GM19455 (cell line): ENCODE results near the gene CACNA1D.
"Not testable (repeated sequence)": the region's sequence is repeated elsewhere in the genome, so short reads cannot be mapped to it uniquely, and the experiment has no call there.

Experiments used
- ATAC-seq: cut with Tn5 transposase; IDR thresholded peaks from one replicate; pipeline ENCODE4 v1.9.1; 2021; ENCODE audit not compliant: unreplicated experiment

The CACNA1D gene

DNA sequence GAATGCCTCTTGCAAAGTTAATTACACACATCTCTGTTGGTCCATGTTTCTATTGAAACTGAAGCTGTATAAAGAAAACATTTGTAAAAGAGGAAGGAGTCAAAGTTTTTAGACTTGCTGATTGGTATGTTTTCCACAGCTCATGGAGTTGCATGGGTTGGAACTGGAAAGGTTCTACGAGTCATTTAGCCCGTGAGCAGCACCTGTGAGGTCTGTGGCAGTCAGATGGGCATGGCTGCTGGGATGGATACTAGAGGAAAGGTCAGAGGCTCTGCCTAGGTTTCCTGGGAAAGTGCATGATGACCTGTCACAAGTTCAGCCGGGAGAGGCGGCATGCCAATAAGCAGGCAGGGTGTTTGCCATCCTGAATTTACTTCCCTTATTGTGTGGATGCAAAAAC lies 155.4 kb downstream of the CACNA1D start:
- no peak for ATAC-seq

DNA sequence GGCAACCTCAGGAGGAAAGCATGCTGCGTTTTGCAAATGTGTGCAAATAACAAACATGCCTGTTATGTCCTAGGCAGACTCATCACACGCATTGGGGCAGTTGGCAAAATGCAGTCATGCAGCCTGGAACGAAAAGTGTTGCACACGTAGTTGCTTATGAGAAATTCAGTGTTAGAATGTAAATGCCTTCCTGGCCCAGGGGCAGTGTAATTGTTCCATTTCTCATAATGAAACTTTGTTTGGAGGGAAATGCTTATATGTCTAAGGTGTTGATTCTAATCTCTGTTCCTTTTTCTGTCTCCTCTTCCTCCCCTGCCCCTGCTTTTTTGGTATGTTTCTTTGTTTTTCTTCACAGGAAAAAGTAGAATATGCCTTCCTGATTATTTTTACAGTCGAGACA lies 156.0 kb downstream of the CACNA1D start:
- no peak for ATAC-seq

DNA sequence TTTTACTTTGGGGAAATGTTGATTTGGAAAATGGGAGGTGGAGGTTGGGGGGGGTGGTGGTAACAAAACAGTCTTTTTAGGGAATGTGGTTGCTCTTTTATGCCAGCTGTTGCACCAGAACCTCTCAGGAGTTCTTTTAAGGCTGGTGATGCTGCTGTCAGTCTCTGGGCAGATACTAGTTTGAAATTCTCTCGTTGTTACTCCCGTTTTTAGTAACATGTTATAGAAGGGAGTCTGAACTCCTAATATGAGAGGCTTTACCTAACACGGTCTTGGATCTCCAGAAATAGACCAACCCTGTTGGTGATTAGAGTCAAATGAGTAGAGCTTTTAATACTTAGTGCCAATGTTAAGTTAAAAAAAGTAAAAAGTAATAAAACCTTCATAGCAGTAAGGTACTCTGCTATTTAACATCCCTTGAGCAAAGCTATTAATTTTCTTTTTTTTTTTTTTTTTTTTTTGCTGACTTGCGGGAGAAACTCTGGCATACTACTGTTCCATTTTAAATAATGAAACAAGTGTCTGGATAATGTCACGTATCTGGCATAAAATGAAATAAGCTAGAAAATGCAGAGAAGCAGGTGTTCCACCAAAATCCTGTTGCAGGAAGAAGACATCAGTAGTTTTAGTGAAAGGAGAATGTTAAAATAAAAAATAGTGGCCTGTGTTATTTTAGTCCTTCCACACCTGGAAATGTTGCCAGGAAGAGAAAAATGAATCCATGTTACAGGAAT lies 156.7 kb downstream of the CACNA1D start:
- ATAC-seq, result no peak

DNA sequence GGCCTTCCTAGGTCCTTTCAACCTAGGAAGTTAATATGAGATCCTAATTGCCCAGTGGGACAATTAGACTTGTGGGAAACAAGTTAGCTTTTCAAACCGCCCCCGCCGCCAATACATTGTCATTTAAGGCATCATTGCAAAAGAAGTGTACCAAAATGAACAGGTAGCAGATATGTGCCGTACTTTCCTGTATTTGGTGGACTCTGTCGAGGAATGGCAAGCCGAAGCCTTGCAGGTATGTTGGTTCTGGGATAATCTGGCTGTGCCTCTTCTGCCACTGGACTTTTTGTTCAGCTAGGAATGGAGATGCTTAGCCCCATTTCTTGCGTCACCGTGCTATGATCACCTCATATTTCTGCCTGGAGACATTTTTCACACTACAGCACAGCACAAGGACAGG lies 157.5 kb downstream of the CACNA1D start:
- ATAC-seq, result no peak

DNA sequence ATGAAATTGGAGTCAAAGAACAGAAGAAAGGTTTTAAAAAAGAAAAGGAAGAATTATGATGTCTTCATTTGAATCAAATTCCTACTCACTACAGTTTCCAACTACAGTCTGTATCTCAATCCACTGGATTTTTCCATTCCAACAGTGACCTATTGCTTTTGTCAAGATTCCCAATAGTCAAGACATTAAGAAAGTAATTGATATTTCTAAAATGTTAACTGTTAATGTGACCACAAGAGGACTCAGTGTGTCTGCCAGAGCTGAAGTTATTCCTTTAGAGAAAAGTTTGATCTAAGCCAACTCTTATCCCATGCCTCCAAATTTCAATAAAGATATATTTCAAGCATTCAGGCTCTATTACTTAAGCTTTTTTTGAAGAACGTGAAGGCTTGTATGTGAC lies 163.2 kb downstream of the CACNA1D start:
- ATAC-seq, result no peak

DNA sequence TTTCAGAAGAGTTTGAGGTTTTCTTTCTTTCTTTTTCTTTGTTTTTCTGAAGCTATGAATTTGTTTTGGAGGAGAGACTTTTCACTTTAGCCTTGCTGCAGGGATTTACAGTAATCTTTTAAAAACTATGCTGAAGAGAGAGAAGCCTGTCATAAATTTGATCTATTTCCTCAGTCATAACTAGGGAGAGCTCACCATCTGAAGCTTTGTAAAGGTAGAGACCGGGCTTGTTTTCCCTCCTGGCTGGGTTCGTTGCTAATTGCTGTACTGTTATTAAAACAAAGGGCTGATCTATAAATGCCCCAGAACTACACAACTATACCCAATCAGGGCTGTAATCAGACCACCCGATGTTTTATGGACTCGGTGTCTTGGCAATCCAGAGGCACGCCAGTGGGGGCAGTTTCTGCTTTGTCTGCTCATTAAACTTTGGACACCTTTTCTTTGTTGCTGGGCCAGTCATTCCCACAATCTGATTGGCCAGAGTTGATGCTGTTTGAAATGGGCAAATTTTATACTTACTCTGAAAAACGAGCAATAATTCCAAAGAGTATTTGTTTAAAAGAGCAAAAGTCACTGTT lies 164.3 kb downstream of the CACNA1D start:
- ATAC-seq, result no peak

DNA sequence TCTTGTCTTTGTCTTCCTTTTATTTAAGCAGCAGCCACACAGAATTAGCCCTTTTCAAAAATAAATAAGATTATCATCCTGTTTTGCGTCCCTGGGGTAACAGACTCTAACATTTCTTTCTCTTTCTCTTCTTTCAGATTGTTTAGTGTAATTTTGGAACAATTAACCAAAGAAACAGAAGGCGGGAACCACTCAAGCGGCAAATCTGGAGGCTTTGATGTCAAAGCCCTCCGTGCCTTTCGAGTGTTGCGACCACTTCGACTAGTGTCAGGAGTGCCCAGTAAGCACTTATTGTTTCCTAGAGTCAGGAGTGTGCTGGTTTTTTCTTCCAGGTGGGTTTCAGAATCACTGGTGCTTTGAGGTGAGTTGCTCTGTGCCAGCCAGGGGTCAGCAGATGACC lies 165.6 kb downstream of the CACNA1D start:
- no peak for ATAC-seq

DNA sequence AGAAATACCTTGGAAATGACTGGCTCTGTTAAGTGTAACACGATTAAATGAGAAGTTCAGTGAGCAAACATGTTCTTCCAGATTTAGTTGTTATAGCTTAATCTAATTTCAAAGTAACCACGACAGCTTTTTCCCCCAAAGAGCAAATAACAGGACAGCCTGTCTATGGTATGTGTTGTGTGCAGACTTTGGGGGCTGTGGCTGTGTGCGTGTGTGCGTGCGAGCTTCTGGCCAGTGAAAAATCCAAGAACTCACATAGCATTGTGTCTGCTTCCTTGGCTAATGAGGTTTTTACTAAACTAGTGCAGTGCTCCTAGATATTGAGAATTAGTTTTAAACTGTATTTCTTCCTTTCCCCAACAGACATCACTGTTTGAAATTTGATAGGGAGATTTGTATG lies 167.1 kb downstream of the CACNA1D start:
- ATAC-seq, result no peak

DNA sequence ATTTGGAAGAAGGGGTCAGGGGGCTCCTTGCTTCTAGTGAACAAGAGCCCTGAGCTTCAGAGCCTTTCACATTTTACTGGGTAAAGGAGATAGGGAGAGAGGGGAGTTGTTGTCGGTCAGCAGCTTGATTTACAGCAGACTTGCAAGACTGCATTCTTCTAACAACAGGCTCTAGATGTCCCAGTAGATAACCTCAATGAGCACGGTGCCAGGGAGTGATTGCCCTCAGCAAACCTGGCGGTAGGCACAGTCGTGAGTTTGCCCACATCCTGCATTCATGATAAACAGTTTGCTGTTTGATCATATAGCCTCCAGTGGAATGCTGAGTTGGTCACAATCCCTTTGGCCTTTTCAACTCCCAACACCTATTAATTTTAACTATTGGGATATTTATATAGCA lies 170.4 kb downstream of the CACNA1D start:
- not testable (repeated sequence) for ATAC-seq

DNA sequence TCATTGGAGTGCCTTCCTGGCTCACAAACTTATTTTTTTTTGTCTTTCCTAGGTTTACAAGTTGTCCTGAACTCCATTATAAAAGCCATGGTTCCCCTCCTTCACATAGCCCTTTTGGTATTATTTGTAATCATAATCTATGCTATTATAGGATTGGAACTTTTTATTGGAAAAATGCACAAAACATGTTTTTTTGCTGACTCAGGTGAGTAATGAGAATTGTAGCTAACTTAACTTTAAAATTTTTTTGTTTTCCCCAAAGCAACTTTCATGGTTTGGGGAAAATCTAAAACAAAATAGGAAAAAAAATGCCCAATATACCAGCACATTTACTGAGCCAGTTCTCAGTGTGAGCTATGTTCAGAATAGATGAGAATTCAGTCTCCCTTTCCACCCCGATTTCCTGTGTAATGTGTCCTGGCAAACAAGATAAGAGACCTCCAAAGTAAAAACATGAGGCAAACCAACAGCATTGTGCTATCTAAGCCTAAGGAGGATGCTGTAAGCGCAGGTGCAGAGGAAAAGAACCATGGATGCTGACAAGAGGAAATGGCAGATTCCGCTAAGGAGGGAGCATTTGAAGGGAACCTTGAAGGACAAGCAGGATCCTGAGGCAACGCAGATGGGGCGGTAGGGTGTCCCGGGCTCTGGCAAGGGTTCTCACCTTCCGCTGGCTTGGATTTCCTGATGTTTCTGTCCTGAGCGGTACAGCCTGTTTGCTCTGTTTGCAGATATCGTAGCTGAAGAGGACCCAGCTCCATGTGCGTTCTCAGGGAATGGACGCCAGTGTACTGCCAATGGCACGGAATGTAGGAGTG lies 171.4 kb downstream of the CACNA1D start:
- no peak for ATAC-seq

DNA sequence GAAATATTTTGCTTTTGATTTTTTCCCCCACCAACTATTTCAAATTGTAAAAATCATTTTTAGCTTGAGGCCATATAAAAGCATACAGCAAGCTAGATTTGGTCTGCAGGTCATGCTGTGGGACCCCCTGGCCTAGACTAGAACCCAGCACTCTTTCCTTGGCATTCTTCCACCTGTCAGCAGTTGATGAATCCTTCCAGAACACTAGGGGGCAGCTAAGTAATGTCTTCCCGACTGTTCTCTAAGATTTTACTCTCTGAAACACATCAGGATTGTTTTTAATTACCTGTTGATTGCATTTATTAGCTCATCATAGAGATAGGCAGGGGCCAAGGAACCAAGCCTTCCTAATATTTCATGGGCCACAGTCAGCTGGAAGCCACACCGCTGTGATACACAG lies 174.5 kb downstream of the CACNA1D start:
- no peak for ATAC-seq

DNA sequence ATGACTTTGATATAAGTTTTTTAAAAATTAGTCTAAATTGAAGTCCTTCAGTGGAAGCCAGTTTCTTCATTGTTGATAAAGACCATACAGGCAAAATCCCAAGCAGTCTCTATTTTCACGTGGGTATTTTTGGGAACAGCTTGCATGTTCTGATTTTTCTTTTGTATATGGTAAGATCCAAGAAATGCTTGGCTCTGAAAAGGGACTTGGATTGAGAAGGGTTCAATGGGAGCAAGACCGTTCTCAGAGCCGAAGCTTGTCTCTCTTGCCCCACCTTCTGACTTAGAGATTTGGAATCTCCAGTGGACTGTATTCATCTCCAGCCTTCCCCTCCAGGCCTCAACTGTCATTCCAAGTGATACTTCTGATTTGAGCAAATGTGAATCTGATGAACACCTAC lies 176.3 kb downstream of the CACNA1D start:
- ATAC-seq, result no peak

DNA sequence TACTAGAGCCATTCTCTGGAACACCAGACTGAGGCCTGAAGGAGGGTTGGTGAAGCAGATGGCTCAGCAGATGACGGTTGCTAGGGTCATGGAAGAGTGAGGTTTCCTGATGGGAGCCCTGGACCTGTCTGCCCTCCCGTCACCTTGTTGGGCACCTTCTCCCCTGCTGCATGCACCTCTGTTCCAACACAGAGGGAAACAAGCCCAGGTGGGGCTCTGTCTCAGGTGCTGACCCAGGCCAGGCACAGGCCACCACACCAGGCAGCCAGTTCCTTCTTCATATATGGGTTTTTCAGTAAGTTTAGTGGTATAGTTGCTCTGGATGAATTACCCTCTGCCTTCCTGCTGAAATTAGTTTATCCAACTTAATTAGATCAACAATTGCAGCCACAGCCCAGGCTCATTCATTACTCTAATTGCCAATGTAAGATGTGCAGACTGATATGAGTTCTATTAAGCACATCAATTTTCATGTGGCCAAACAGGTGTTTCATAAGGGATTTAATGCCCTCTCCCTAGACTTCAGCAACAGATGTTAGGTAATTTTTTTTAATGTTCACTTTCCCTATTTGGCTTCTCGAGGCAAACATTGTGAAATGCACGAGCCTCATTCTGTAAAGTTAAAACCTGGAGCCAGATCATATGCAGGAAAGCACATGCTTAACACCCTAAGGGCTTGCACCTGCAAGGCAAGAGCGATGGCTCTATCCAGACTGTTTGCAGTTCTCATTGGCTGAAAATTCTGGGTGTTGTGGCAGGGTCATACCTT lies 177.0 kb downstream of the CACNA1D start:
- ATAC-seq, result no peak

DNA sequence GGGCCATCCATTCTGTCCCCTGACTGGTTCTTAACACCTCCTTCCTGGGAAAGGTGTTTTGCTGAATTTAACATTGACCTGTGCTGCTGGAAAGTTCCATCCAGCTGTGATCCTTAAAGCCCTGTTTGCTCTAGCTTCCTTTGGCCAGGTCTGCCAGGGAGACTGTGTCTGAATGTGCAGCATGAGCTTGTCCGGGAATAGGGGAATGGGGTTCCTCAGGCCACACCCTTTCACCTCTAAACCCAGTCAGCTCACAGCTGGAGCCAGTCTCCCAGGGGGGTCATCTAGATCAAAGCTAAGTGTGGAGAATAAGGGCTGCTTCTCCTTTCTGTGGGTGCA lies 177.5 kb downstream of the CACNA1D start:
- ATAC-seq, result no peak

DNA sequence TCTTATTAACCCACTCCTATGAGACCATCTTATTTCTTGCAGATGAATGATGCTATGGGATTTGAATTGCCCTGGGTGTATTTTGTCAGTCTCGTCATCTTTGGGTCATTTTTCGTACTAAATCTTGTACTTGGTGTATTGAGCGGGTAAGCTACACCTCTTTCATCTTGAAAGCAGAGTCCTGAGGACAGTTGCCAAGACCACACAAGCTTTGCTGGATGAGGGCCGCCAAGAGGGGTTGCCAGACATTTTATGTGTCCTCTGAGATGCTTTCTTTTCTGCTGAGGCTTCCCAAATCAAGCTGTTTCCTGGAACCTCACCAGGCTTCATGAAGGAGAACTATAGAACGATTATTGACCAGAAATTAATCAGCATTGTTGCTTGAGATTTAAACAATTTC lies 178.6 kb downstream of the CACNA1D start:
- ATAC-seq, result no peak

DNA sequence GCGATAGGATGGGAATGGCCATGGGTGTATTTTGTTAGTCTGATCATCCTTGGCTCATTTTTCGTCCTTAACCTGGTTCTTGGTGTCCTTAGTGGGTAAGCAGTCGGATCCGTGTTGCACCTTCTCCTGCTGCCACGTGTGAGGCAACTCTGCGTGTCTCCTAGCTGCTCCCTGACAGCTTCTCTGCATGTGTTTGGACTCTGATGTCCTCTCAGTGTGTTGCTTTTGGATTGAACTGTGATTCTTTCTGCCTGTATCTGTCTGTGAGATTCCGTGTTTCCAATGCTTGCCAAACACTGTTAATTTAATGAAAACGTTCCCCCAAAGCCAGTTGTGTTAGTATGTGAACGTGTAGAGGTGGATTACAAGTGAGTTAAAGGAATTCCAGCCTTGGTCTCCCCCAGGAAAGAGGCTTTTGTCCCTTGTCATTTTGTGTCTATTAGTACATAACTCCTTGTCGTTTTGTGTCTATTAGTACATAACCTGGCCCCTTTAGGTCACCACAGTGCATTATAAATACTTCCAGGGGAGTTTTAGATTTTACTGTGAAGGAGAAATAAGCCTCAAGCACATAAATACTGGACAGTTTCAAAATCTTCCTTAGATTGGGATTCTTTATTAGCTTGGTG lies 179.4 kb downstream of the CACNA1D start:
- ATAC-seq, result no peak

DNA sequence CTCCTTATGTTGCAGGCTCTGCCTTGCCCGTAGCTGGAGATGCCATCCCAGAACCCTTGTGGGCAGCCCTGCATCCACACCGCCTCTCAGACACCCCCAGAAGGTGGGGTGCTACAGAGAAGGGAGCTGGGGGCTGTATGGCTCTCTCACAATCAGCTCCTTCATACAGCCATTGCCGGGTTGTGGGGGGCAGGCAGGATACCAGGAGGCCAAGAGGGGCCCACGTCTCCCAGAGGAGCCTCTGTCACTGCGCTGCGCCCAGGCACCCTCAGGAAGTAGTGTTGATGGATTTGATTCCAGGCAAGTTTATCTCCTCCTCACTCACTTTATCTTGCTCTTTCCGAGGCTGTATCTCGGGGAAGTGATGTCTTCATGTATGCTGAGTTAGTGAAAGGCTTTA lies 180.2 kb downstream of the CACNA1D start:
- ATAC-seq, result no peak

DNA sequence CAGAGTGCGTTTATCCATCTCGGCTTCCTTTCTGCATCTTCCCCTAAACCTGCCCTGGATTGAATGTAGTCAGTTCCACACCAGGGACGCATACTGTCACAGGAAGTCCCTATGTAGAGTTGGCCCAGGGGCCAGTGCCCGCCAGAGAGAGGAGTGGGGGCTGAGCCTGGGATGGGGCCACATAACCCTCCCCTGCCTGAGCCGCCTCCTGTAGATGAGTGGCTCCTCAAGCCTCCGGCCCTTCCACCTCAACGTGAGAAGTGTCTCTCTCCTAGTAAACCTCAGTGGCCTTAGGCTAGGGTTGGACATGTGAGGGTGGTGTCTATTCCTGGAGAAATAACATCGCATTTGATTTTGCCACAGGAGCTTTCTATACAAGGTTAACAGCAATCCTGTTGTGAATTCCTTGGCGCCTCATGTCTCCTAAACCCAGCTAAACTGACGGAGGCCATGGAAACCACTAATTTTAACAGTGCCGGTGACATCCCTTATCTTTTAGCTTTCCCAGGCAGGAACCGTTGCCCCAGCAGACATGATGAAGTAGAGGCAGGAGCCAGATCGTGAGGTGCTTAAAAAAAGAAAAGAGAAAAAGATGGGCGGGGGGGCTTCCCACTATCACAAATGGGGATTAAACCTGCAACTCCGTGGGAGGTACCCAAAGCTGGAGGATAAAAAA lies 180.7 kb downstream of the CACNA1D start:
- ATAC-seq, result no peak

DNA sequence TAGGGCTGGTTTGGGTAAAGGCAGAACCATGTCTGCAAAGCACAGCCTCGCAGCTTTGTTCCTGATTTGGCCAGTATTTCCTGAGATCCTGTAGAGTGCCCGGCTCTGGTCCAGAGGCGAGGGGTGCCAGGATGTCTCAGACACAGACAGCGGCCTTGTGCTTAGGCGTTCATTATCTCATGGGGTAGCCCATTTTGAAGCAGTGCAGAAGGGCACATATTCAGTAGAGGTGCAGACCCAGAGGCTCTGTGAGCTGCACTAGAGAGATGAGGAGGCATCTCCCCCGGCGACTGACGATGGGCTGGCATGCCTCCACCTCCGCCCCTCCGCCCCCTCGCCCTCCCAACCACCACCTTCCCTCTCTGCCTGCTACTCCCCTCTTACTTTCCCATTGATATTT lies 181.5 kb downstream of the CACNA1D start:
- ATAC-seq, result no peak

DNA sequence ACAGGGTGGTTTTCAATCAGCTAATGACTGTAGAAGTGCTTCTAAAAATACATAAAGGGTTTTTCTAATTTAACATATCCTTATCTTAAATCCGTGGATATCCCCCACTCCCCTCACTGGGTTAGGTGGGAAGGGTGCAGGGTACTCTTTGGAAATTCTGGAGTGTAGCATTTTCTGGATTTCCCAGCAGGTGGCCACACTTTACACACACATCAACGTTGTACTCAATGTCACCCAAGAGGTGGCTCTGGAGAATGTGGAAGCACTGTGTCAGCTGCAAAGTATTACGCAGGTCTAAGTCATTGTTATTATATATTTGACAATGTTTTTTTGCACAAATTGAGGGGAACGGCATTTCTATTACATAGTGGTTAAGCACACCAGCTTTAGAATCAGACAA lies 183.0 kb downstream of the CACNA1D start:
- no peak for ATAC-seq

DNA sequence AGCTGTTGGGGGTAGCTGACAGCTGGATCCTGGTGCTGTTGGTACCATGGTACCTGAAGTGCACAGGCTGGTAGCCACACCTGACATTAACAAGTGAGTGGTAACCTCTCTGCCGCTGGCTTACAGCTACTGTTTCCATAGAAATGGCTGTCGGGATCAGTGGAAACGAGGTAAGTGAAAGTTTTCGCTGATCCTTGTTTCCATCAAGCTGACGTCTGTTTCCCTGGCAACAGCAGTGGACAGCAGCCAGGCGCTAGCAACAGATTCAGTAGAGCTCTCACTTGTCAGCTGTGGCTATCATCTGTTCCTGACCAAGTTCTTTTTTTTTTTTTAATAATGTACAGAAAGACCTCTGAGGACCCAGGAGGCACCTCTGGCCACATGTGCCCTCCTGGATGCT lies 185.6 kb downstream of the CACNA1D start:
- ATAC-seq, result no peak
